Transverse colon (tissue), 4 donors: Measurements from ENCODE around the gene SELENBP1. TPM values are rescaled to one million over a fixed set of nuclear protein-coding genes. Genes with fewer than 3 reads are reported as not detected.

ENCODE experiments used
- DNase-seq: peaks from one replicate; pipeline ENCODE4 v3.0.0-alpha.2; 2019
- H3K27ac ChIP-seq, 4 donors: fragments of 200-600 bp; sonication (generic); 2 replicates each; pipeline ENCODE4 v1.5.1; 2016 to 2018; ENCODE audit warnings: inconsistent platforms in 4 of 4
- H3K27me3 ChIP-seq: fragments of 200-600 bp; sonication (generic); 2 replicates; pipeline ENCODE4 v1.5.1; 2017; ENCODE audit warnings: inconsistent platforms
- H3K36me3 ChIP-seq, 4 donors: fragments of 200-600 bp; sonication (generic); 2 replicates each; pipeline ENCODE4 v1.5.1; 2017 to 2019; ENCODE audit warnings: inconsistent platforms in 4 of 4
- H3K4me1 ChIP-seq, 4 donors: fragments of 200-600 bp; sonication (generic); 2 replicates each; pipeline ENCODE4 v1.5.1; 2017 to 2020; ENCODE audit warnings: inconsistent platforms in 4 of 4
- H3K4me3 ChIP-seq, 4 donors: fragments of 200-600 bp; sonication (generic); 1 replicate in 1 of 4; 2 replicates in 3 of 4; pipeline versions ENCODE4 v1.5.1 to v1.6.1; 2017 to 2019; ENCODE audit warnings: inconsistent platforms in 4 of 4
- H3K9me3 ChIP-seq, 2 donors: fragments of 200-600 bp; sonication (generic); 2 replicates each; pipeline ENCODE4 v1.5.1; 2017 to 2019; ENCODE audit warnings: inconsistent platforms in 2 of 2
- EP300 ChIP-seq: sonication (generic); formaldehyde crosslinking; IDR thresholded peaks from one replicate; pipeline ENCODE4 v1.6.1; 2017; ENCODE audit warnings: antibody characterized with exemption, low read depth
- POLR2A ChIP-seq: fragments of 450-650 bp; IDR thresholded peaks from one replicate; pipeline ENCODE4 v1.6.1; 2016; ENCODE audit warnings: antibody characterized with exemption, mild to moderate bottlenecking, moderate library complexity
- POLR2AphosphoS5 ChIP-seq, 3 donors: sonication (generic); formaldehyde crosslinking; IDR thresholded peaks; one replicate each; pipeline ENCODE4 v1.6.1; 2016; ENCODE audit warnings: antibody characterized with exemption in 3 of 3
- WGBS, 2 donors: methylation state at CpG; one replicate each; pipeline ENCODE4 v1.1.5; 2018; ENCODE audit warnings: low coverage in 1 of 2; 5-methylcytosine and 5-hydroxymethylcytosine counted together
- in situ Hi-C, 4 donors: fragments of 200-750 bp; cut with MboI; loops; one replicate each; pipeline versions ENCODE4 v1.15.0 to v1.15.1; 2017; ENCODE audit warnings: low sequenced_read_pairs in 3 of 4, low pct_ligation_motif_present in 1 of 4, low pct_unique_long_range_greater_than_20kb in 1 of 4
- intact Hi-C: fragments of 100-400 bp; cut with DNase I; formaldehyde crosslinking; loops from one replicate; pipeline ENCODE4 v1.15.1; 2023; ENCODE audit warnings: low total_unique reads
- total RNA-seq, 4 donors: library from RNA; depleted of rRNA; stranded (reverse); fragments of >200 nt; gene quantifications; one replicate each; pipeline ENCODE4 v1.1.0, GENCODE V29; 2016
- TF ChIP-seq, protein P1 (sequence below), 5 experiments: fragments of 200-600 bp in 3 of 5; fragments of 450-650 bp in 2 of 5; sonication (generic) in 3 of 5; IDR thresholded peaks; 1 replicate in 2 of 5; 2 replicates in 3 of 5; pipeline ENCODE4 v1.5.1; 2016 to 2017; ENCODE audit warnings: antibody characterized with exemption in 5 of 5, inconsistent platforms in 3 of 5, mild to moderate bottlenecking in 2 of 5, moderate library complexity in 1 of 5

Gene SELENBP1
- total RNA-seq, 4 donors from 2014 or later: 1,079 to 3,856 (median 3,214) TPM

DNA sequence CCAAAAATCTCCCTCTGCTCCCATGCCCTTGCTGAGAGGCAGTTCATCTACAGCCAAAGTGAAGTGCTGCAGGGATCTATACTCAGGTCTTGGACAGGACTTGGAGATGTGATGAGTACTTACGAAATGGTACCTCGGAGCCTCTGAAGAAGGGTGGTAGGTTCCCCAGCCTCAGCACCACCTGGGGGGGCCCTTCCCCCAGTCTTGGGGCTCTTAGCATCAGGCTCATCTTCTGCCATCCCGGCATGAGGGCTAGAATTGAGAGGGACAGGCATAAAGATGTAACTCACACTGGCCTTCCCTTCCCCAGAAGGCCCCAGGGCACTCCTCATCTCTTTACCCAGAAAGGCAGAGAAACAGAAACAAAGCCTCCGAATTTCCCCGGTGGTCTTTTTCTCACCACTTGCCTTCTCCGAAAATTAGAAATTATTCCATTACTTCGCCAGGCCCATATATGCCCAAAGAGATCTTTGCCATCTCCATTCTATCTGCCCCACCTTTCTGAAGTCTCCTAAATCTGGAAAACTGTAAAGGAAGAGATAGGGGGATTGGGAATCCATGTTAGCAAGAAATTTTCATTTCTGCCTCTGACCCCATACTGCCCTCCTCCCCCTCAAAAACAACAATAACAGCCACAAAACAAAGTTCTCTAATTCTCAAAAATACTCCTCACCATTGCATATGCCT lies 26.3 kb downstream of the SELENBP1 start:
- H3K27me3 ChIP-seq: no peaks in the 10 kb centered on the region
- 55 to 60% methylated on average over 4 to 7 of the region's 7 CpGs for WGBS, 2 donors
- intact Hi-C loops (no loop called here), in situ Hi-C loops (no loop called here)
- H3K4me3 ChIP-seq: peak overlapping the region; percentile 51 to 68 (median 57)
- peak overlapping the region; percentile 87 to 96 (median 90) for H3K27ac ChIP-seq
- no peaks in the 10 kb centered on the region for H3K9me3 ChIP-seq
- H3K4me1 ChIP-seq: peaks cover 0 to 17% (median 12%) of the 10 kb centered on the region in 4 donors
- TF ChIP-seq POLR2AphosphoS5 (IDR thresholded peaks at IDR 0.05): no peak
- no peak for TF ChIP-seq POLR2A
- TF ChIP-seq, protein P1, sequence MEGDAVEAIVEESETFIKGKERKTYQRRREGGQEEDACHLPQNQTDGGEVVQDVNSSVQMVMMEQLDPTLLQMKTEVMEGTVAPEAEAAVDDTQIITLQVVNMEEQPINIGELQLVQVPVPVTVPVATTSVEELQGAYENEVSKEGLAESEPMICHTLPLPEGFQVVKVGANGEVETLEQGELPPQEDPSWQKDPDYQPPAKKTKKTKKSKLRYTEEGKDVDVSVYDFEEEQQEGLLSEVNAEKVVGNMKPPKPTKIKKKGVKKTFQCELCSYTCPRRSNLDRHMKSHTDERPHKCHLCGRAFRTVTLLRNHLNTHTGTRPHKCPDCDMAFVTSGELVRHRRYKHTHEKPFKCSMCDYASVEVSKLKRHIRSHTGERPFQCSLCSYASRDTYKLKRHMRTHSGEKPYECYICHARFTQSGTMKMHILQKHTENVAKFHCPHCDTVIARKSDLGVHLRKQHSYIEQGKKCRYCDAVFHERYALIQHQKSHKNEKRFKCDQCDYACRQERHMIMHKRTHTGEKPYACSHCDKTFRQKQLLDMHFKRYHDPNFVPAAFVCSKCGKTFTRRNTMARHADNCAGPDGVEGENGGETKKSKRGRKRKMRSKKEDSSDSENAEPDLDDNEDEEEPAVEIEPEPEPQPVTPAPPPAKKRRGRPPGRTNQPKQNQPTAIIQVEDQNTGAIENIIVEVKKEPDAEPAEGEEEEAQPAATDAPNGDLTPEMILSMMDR (IDR thresholded peaks at IDR 0.05): no peak
- TF ChIP-seq EP300: no peak
- H3K36me3 ChIP-seq: peaks cover 0 to 9% (median 0%) of the 10 kb centered on the region in 4 donors
- DNase-seq: no peak

DNA sequence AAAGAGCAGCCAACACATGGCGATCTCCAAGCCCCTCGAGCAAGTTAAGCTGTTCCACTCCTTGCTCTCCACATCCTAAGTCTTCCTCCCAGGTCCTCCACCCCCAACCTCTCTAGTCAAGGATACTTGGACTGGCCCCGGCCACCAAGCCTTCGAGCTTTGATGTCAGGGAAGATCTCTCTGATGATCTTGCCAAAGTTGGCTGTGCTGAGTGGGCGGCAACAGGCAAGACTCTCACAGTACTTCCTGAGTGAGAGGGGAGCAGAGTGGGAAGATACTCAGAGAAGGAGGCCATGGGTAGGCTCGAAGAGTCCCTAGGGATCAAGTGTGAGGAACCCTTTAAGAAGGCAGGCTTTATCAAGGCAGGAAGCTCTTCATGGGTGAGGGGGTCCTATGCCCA lies 28.2 kb downstream of the SELENBP1 start:
- WGBS, 2 donors: 87 to 100% methylated on average over 2 to 6 of the region's 6 CpGs
- Histone ChIP-seq H3K4me1 (peaks cover 0 to 17% (median 13%) of the 10 kb centered on the region in 4 donors), H3K27ac (no peak overlapping the region), H3K4me3 (no peak overlapping the region), H3K36me3 (peaks cover 0 to 9% (median 0%) of the 10 kb centered on the region in 4 donors), H3K27me3 (no peaks in the 10 kb centered on the region), H3K9me3 (no peaks in the 10 kb centered on the region)
- in situ Hi-C loops: loop anchor here in 1 of 4 donors (5.0 kb wide), 1 partner anchor 47 kb away; no protein-coding TSS in a partner anchor
- TF ChIP-seq EP300 (no peak), POLR2AphosphoS5 (IDR thresholded peaks at IDR 0.05) (no peak), POLR2A (no peak)
- TF ChIP-seq, protein P1 (IDR thresholded peaks at IDR 0.05): no peak
- intact Hi-C loops: loop anchor here (5.0 kb wide), 1 partner anchor 42 kb away; no protein-coding TSS in a partner anchor
- no peak for DNase-seq

DNA sequence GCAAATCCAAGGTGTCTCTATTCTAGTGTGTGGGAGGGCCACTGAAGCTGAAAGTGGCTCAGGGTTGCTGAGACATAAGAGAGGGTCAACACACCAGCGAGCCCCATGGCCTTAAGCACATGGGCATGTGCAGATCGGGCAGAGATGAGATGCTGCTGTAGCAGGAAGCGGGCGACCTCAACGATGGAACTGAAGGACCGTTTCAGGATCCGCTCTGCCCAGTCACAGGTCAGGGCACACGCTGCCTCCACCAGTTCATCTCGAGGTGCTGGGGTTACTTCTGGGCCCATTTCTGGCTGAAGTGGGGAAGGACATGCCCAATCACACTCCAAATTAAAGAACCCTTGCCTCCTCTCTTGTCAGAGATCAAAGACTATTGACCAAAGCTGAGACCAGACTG lies 28.9 kb downstream of the SELENBP1 start:
- Histone ChIP-seq H3K36me3 (peaks cover 0 to 9% (median 0%) of the 10 kb centered on the region in 4 donors), H3K9me3 (no peaks in the 10 kb centered on the region), H3K27me3 (no peaks in the 10 kb centered on the region), H3K4me3 (no peak overlapping the region), H3K4me1 (peaks cover 0 to 17% (median 13%) of the 10 kb centered on the region in 4 donors), H3K27ac (no peak overlapping the region)
- in situ Hi-C loops: loop anchor here in 1 of 4 donors (5.0 kb wide), 1 partner anchor 46 kb away; no protein-coding TSS in a partner anchor
- intact Hi-C loops: loop anchor here (5.0 kb wide), 1 partner anchor 41 kb away; no protein-coding TSS in a partner anchor
- DNase-seq: no peak
- WGBS, 2 donors: 77% methylated on average over 9 of the region's 9 CpGs; no CpG with 5 or more reads in 1 of the 2 donors
- TF ChIP-seq POLR2AphosphoS5 (IDR thresholded peaks at IDR 0.05): no peak
- TF ChIP-seq POLR2A: no peak
- no peak for TF ChIP-seq EP300
- TF ChIP-seq, protein P1 (IDR thresholded peaks at IDR 0.05): no peak

- intact Hi-C loops: loop anchor here (5.0 kb wide), 1 partner anchor 40 kb away; no protein-coding TSS in a partner anchor
- H3K27ac ChIP-seq: no peak overlapping the region
These were observed 29.9 kb downstream of the SELENBP1 start for GRCh38 chr1:151342569-151342968.

More at GRCh38 chr1:151342569-151342968, 29.9 kb downstream of the SELENBP1 start:
- Histone ChIP-seq H3K4me3 (no peak overlapping the region), H3K4me1 (peaks cover 0 to 16% (median 11%) of the 10 kb centered on the region in 4 donors), H3K27me3 (no peaks in the 10 kb centered on the region), H3K36me3 (peaks cover 0 to 9% (median 0%) of the 10 kb centered on the region in 4 donors), H3K9me3 (no peaks in the 10 kb centered on the region)
- in situ Hi-C loops: loop anchor here in 1 of 4 donors (5.0 kb wide), 1 partner anchor 45 kb away; no protein-coding TSS in a partner anchor
- 74 to 93% methylated on average over 3 to 6 of the region's 6 CpGs for WGBS, 2 donors
- TF ChIP-seq POLR2A (no peak), EP300 (no peak)
- no peak for DNase-seq
